ENCODE data around the gene RETREG1.

GRCh38 chr5:16484081-16484480 lies 132.7 kb downstream of the RETREG1 start:
- no peak for TF ChIP-seq CTCF (IDR thresholded peaks at IDR 0.05)
- TF ChIP-seq POLR2A (IDR thresholded peaks at IDR 0.05), result no peak
